Adrenal gland (tissue), 5 donors: ENCODE measurements around the gene SESTD1.

Source experiments
- CTCF ChIP-seq, 6 experiments: fragments of 450-650 bp in 4 of 6; fragments of 200-600 bp in 2 of 6; sonication (generic) in 1 of 6; IDR thresholded peaks; 1 replicate in 5 of 6; 2 replicates in 1 of 6; pipeline versions ENCODE4 v1.5.1 to v1.8.0; 2016 to 2021; ENCODE audit warnings: antibody characterized with exemption in 6 of 6, mild to moderate bottlenecking in 2 of 6, moderate library complexity in 1 of 6
- POLR2A ChIP-seq, 2 donors: fragments of 450-650 bp; IDR thresholded peaks; one replicate each; pipeline ENCODE4 v1.6.1; 2017; ENCODE audit warnings: antibody characterized with exemption in 2 of 2, mild to moderate bottlenecking in 2 of 2, moderate library complexity in 1 of 2
- donor health status: DM: no; HTN: no; CAD: no.

DNA sequence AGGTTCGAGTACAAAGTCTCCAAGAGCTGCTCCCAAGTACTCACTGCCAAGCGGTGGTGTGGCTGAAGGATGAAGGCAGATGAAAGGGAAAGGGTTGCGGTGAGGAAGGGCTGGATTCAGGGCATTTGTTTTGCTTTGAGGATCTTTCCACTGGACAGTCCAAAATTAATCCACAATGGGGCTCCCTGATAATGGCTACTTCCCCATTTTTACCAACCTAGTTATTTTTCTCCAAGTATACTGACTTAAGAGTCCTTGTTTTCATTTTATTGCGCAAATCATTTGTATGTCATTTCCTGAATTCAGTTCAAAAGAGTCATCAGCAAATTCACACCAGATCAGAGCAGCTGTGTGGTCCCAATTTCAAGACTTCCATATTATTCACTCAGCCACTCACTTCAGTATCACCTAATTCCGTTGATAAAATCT, 464 bp upstream of the SESTD1 start:
- TF ChIP-seq CTCF (IDR thresholded peaks at IDR 0.05) (no peak), POLR2A (IDR thresholded peaks at IDR 0.05) (no peak)
